ENCODE measurements around the gene NPAT. TPM values are rescaled to one million over a fixed set of nuclear protein-coding genes. Genes with fewer than 3 reads are reported as not detected.
A peak's percentile ranks its signal among the peaks of the same experiment; 100 is the strongest.
"Not testable (repeated sequence)": the region's sequence is repeated elsewhere in the genome, so short reads cannot be mapped to it uniquely, and the experiment has no call there.

NPAT gene
- polyA plus RNA-seq, 1 donor from 2014 or later: 10.8 TPM

GRCh38 chr11:108122166-108122628 is 100.2 kb downstream of the NPAT start:
- H3K27ac ChIP-seq (ENCODE audit: low read length): peak overlapping the region; percentile 48
- no peaks in the 10 kb centered on the region for H3K79me2 ChIP-seq (replicated peaks; ENCODE audit: insufficient read depth, low read length)
- H3K4me3 ChIP-seq (ENCODE audit: low read length): peak overlapping the region; percentile 90
- H2AFZ ChIP-seq (ENCODE audit: low read depth, low read length): peak overlapping the region; percentile 15
- no peaks in the 10 kb centered on the region for H3K36me3 ChIP-seq (ENCODE audit: insufficient read depth, low read length)
- H3K9me2 ChIP-seq (ENCODE audit: insufficient read depth, low read length): no peaks in the 10 kb centered on the region
- peak overlapping the region; percentile 46 for H3K4me2 ChIP-seq (ENCODE audit: low read length)
- no peaks in the 10 kb centered on the region for H3K27me3 ChIP-seq (ENCODE audit: insufficient read depth, low read depth, low read length)
- H3F3A ChIP-seq (ENCODE audit: insufficient read depth, low read length, poor library complexity, severe bottlenecking): no peaks in the 10 kb centered on the region
- peak overlapping the region; percentile 68 for H3K9ac ChIP-seq (ENCODE audit: low read length)
- H3K9me3 ChIP-seq (ENCODE audit: low read length): no peaks in the 10 kb centered on the region
- no peak for TF ChIP-seq RAD21 (conservative IDR thresholded peaks at IDR 0.05)
- H4K20me1 ChIP-seq (ENCODE audit: insufficient read depth): no peaks in the 10 kb centered on the region

GRCh38 chr11:108121274-108122155 is 100.9 kb downstream of the NPAT start, which contains the start of gene ACAT1:
Gene ACAT1, plus strand, starts transcription at chr11:108121567. Its CDS starts 40 bp downstream, at chr11:108121607.
- Histone ChIP-seq H3K4me3 (ENCODE audit: low read length) (peak within 1 kb of the TSS; percentile 90), H3K4me2 (ENCODE audit: low read length) (peak within 1 kb of the TSS; percentile 46), H3K27me3 (ENCODE audit: insufficient read depth, low read depth, low read length) (no peaks in the 10 kb centered on the region), H3K9me3 (ENCODE audit: low read length) (no peaks in the 10 kb centered on the region), H3K36me3 (ENCODE audit: insufficient read depth, low read length) (no peaks in the 10 kb centered on the region), H3K9me2 (ENCODE audit: insufficient read depth, low read length) (no peaks in the 10 kb centered on the region), H3K79me2 (replicated peaks; ENCODE audit: insufficient read depth, low read length) (no peaks in the 10 kb centered on the region), H4K20me1 (ENCODE audit: insufficient read depth) (no peaks in the 10 kb centered on the region), H3K27ac (ENCODE audit: low read length) (peak within 1 kb of the TSS; percentile 48), H3K9ac (ENCODE audit: low read length) (peak within 1 kb of the TSS; percentile 68), H2AFZ (ENCODE audit: low read depth, low read length) (peak within 1 kb of the TSS; percentile 15), H3F3A (ENCODE audit: insufficient read depth, low read length, poor library complexity, severe bottlenecking) (no peaks in the 10 kb centered on the region)
- TF ChIP-seq EZH2 (IDR thresholded peaks at IDR 0.05; ENCODE audit: borderline replicate concordance, insufficient read depth, low read length, poor library complexity, severe bottlenecking) (no peak), SMC3 (conservative IDR thresholded peaks at IDR 0.05; ENCODE audit: poor library complexity) (peak; percentile 41), MXI1 (conservative IDR thresholded peaks at IDR 0.05; ENCODE audit: poor library complexity, severe bottlenecking) (peak; percentile 85), CTCF (IDR thresholded peaks at IDR 0.05; ENCODE audit: poor library complexity, severe bottlenecking) (no peak), POLR2AphosphoS5 (IDR thresholded peaks at IDR 0.05) (peak; percentile 71), REST (IDR thresholded peaks at IDR 0.05; ENCODE audit: borderline replicate concordance) (no peak), TAF1 (IDR thresholded peaks at IDR 0.05; ENCODE audit: low read depth) (peak; percentile 27), RAD21 (conservative IDR thresholded peaks at IDR 0.05) (no peak), EP300 (conservative IDR thresholded peaks at IDR 0.05; ENCODE audit: poor library complexity, severe bottlenecking) (peak; percentile 11)

- Histone ChIP-seq H3K9ac (ENCODE audit: low read length) (peak overlapping the region; percentile 68), H3K4me3 (ENCODE audit: low read length) (peak overlapping the region; percentile 90)
- not testable (repeated sequence) for H3K4me2 ChIP-seq (ENCODE audit: low read length); H3F3A ChIP-seq (ENCODE audit: insufficient read depth, low read length, poor library complexity, severe bottlenecking); H3K79me2 ChIP-seq (replicated peaks; ENCODE audit: insufficient read depth, low read length); H4K20me1 ChIP-seq (ENCODE audit: insufficient read depth); H3K9me3 ChIP-seq (ENCODE audit: low read length); H3K27me3 ChIP-seq (ENCODE audit: insufficient read depth, low read depth, low read length); H2AFZ ChIP-seq (ENCODE audit: low read depth, low read length); H3K27ac ChIP-seq (ENCODE audit: low read length); H3K9me2 ChIP-seq (ENCODE audit: insufficient read depth, low read length); H3K36me3 ChIP-seq (ENCODE audit: insufficient read depth, low read length)
These were observed 101.5 kb downstream of the NPAT start for GRCh38 chr11:108120936-108121273.
